NCI-H345 (cell line): Measurements from ENCODE around the gene ARSA.
"Not testable (repeated sequence)": the region's sequence is repeated elsewhere in the genome, so short reads cannot be mapped to it uniquely, and the experiment has no call there.

Source experiments
- DNase-seq: peaks from one replicate; lab custom pipeline; 2025; lab: John Stamatoyannopoulos, UW

Gene ARSA

DNA sequence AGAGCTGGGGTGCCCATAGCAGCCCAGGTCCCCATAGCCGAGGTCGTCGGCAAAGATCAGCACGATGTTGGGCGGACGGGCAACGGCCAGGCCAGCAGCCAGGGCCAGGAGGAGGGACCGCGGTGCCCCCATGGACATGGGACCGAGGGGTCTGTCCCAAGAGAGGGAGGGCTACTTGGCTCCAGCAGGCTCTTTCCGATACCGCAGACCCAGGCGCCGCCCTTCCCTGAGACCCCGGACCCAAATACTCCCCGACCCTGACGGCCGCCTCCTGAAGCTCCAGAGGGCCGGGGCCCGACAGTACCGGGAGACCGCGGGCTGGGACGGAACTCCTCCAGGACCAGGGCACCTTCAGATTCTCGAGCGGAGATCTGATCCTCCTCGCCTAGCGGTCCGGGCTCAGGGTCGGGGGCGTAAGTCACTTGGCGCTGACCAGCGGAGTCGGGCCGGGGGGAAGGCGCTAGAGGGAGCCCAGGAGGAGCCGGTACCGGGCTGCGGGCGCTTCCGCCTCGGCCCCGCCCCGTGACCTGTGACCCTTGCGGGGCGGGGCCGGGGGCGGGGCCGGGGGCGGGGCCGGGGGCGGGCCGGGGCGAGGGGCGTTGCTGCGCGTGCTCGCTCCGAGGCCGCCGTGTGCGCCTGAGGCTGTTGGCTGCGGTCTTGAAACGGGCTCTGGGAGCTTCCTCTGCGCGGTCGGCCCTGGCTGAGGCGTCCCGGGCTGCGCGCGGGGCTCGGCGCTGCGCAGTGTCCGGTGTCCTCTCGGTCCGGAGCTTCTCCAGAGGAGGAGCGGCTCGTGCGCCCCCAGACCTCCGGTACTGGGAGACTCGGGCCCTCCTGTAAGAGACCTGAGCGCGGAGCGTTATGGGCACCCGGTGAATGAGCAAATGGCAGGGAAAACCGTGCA, at the start of gene ARSA:
Gene ARSA, minus strand, starts transcription at position 511 of the 901 bp plus-strand sequence. Its CDS starts 373 bp downstream, at position 138.
- peak; percentile 71 for DNase-seq

DNA sequence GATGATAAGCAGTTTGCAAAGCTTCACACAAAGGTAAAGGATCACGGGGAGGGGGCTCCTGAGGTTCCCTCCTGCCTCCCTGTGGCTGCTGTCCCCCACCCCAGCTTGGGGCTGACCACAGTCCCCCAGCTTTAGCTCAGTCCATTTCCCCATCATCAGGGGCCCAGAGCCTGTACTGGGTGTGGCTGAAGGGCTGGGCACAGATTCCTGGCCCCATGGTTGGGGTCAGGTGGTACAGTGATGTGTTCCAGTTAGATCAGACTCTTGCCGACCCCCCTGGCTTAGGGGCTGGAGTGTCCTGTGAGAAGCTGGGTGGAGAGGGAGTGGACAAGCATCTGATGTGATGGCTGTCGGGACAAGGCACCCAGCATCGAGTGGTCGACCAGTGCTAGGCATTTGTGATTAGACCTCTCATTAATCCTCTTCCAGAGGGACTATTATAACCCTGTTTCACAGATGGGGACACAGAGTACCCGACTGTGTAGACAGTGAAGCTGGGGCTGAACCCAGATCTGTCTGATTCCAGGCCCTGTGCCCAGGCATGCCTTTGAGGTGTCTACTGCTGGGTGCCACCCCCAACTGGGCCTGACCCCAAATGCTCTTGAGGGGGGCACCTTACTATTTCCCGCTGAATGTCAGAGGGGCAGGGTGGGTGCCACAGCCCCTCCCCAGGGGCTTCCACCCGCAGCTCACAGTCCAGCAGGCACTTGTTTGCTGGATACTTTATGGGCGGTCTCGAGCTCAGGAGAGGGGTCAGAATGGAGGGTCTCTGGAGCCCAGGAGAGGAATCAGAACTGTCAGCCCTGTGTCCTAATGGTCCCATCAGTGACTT, 48.9 kb upstream of the ARSA start:
- no peak for DNase-seq

DNA sequence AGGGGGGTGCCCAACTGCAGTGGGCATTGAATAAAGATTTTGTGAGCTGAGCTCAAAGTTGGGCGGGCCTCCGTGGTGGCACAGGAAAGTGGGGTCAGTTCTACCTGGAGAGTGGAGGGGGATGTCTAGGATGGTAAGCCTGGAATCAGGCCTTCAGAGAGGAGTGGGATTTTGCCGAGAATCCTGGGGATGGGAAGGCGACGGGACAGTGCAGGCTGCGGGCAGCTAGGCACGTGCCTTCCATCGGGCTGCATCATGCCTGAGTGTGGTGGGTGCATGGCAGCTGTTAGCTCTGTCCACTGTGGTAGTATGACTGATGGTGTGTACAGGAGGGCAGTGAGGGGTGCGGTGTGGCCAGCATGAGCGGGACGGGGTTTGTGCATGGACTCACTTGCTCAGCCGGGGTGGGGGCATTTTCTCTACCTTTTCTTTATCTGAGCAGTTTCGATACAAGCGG, 48.3 kb upstream of the ARSA start:
- no peak for DNase-seq

- DNase-seq, result no peak
Measured at GRCh38 chr22:50675553-50676179, 47.7 kb upstream of the ARSA start.

GRCh38 chr22:50674606-50675552, 46.9 kb upstream of the ARSA start:
- DNase-seq, result peak; percentile 43

GRCh38 chr22:50674130-50674500, 46.2 kb upstream of the ARSA start:
- no peak for DNase-seq

GRCh38 chr22:50673231-50674129, 45.5 kb upstream of the ARSA start:
- DNase-seq, result no peak

GRCh38 chr22:50672471-50673230, 44.7 kb upstream of the ARSA start, which contains the start of gene SHANK3:
Gene SHANK3 (plus strand): TSS chr22:50672823.
- no peak for DNase-seq

DNA sequence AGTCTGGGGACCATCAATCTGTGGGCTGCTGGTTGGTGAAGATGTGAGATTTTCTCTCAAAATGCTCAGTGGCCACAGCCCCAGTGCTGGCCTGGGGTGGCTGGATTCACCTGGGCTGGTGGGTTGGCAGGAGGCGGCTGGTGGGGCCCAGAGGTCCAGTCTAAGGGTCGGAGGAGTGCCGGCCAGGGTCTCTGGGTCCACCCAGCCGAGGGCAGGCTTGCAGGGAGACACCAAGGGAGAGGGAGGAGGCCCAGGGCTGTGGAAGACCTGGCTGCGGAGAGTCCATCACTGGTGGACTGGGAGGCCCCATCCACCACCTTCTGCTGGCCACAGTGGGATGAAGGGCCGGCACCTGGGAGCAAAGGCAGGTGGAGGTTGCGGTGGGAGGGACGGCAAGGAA, 44.1 kb upstream of the ARSA start:
- no peak for DNase-seq

GRCh38 chr22:50671641-50672040, 43.7 kb upstream of the ARSA start:
- DNase-seq, result no peak

GRCh38 chr22:50670914-50671538, 43.1 kb upstream of the ARSA start:
- no peak for DNase-seq

DNA sequence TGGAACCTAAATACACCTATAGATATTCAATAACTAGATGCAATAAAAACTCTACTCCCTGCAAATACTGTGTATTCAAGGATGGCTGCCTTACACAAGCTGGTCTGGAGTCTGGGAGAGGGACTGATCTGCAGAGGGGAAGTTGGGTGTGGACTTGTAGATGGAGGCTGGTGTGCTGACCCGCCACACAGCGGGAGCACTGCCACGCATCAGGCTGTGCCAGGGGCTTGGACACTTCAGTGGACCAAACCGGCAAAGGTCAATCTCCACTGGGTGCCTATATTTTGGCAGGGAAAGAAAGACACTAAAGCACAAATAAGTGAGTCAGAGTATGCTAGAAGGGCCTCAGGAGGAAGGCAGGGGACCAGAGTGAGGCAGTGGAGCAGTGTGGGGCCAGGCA, 42.6 kb upstream of the ARSA start:
- no peak for DNase-seq

DNA sequence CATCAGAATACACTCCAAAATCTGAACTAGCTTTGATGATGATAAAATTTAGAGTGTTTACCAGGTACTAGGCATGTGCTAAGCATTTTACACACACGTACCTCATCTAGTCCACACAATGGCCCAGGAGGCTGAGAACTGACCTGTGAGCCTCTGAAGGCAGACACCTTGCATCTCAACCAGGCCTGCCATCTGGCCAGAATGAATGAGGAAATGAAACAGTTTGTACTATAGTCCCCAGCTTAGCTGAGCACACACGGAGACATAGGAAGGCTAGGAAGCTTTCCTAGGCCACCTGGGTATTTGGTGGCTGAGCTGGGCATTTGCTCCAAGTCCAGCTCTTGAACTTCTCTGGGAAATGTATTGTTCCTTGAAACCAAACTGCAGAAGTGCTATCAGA, 37.8 kb upstream of the ARSA start:
- DNase-seq, result no peak

DNA sequence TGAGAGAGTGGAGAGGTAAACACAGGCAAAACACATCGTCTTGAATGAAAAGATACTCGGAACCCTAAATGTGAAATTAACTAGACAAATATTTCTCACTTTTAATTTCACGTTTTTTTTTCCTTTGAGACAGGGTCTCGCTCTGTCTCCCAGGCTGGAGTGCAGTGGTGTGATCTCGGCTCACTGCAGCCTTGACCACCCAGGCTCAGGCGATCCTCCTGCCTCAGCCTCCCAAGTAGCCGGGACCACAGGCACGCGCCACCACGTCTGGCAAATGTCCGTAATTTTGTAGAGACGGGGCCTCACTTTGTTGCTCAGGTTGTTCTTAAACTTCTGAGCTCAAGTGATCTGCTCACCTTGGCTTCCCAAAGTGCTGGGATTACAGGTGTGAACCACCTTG, 37.3 kb upstream of the ARSA start:
- DNase-seq, result no peak

- no peak for DNase-seq
Measured at GRCh38 chr22:50660306-50660705, 32.4 kb upstream of the ARSA start.

DNA sequence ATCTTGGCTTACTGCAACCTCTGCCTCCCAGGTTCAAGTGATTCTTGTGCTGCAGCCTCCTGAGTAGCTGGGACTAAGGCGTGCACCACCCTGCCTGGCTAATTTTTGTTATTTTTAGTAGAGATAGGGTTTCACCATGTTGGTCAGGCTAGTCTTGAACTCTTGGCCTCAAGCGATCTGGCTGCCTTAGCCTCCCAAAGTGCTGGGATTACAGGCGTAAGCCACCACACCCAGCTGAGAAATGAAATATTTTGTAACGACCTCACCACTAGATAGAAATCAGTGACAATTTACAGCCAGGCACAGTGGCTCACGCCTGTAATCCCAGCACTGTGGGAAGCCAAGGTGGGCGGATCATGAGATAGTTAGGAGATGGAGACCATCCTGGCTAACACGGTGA, 31.8 kb upstream of the ARSA start:
- not testable (repeated sequence) for DNase-seq

DNA sequence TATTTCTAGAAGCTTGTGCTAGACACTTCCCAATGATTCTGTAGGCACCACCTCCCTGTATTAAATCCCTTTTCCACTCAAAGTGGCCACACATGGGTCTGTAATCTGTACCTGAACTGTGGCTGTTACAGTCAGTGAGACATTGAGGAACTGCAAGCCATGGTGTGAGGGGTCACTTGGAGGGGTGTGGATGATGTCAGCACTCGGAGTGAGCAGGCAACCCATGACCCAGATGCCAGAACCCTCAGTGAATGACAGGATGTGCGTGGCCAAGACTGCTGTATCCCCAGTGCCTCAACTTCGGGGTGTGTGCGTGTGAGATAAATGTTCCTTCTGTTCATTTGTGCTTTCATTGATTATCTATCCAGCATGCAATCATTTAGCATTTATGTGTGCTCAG, 30.0 kb upstream of the ARSA start:
- DNase-seq, result no peak

- DNase-seq, result no peak
Measured at GRCh38 chr22:50656122-50657070, 28.4 kb upstream of the ARSA start.
